ENCODE results near the gene TMBIM6. TPM values are rescaled to one million over a fixed set of nuclear protein-coding genes. Genes with fewer than 3 reads are reported as not detected.
"Not testable (repeated sequence)": the region's sequence is repeated elsewhere in the genome, so short reads cannot be mapped to it uniquely, and the experiment has no call there.

TMBIM6 gene
- total RNA-seq, 1 donor from 2014 or later: 588 TPM

GRCh38 chr12:49706351-49707127 is 34.8 kb upstream of the TMBIM6 start:
- H3K36me3 ChIP-seq (ENCODE audit: control insufficient read depth, insufficient read depth, low read length): no peaks in the 10 kb centered on the region
- DNase-seq (ENCODE audit: low read depth): no peak
- H3K27me3 ChIP-seq (ENCODE audit: control insufficient read depth, insufficient read depth, low read length): peaks cover 10% of the 10 kb centered on the region
- no peak for TF ChIP-seq CTCF (IDR thresholded peaks at IDR 0.05; ENCODE audit: insufficient read depth, low read length, poor library complexity, severe bottlenecking)
- H3K4me3 ChIP-seq (ENCODE audit: low read depth, low read length): peak overlapping the region; percentile 70

- Histone ChIP-seq H3K27me3 (ENCODE audit: control insufficient read depth, insufficient read depth, low read length) (peaks cover 10% of the 10 kb centered on the region), H3K4me3 (ENCODE audit: low read depth, low read length) (peak within 1 kb of the TSS; percentile 70), H3K36me3 (ENCODE audit: control insufficient read depth, insufficient read depth, low read length) (no peaks in the 10 kb centered on the region)
- TF ChIP-seq CTCF (IDR thresholded peaks at IDR 0.05; ENCODE audit: insufficient read depth, low read length, poor library complexity, severe bottlenecking): peak; percentile 77
- peak; percentile 61 for DNase-seq (ENCODE audit: low read depth)
These were observed 34.1 kb upstream of the TMBIM6 start, which contains the start of gene FMNL3 for GRCh38 chr12:49707128-49707811. FMNL3 (minus strand) TSS chr12:49707405; CDS start chr12:49707180, 225 bp downstream.

- peaks cover 10% of the 10 kb centered on the region for H3K27me3 ChIP-seq (ENCODE audit: control insufficient read depth, insufficient read depth, low read length)
- H3K4me3 ChIP-seq (ENCODE audit: low read depth, low read length): no peak overlapping the region
- no peak for TF ChIP-seq CTCF (IDR thresholded peaks at IDR 0.05; ENCODE audit: insufficient read depth, low read length, poor library complexity, severe bottlenecking)
- H3K36me3 ChIP-seq (ENCODE audit: control insufficient read depth, insufficient read depth, low read length): no peaks in the 10 kb centered on the region
- no peak for DNase-seq (ENCODE audit: low read depth)
These were observed 33.6 kb upstream of the TMBIM6 start for GRCh38 chr12:49707812-49708147.

- DNase-seq (ENCODE audit: low read depth): no peak
- Histone ChIP-seq H3K27me3 (ENCODE audit: control insufficient read depth, insufficient read depth, low read length) (peaks cover 10% of the 10 kb centered on the region), H3K4me3 (ENCODE audit: low read depth, low read length) (no peak overlapping the region), H3K36me3 (ENCODE audit: control insufficient read depth, insufficient read depth, low read length) (no peaks in the 10 kb centered on the region)
- TF ChIP-seq CTCF (IDR thresholded peaks at IDR 0.05; ENCODE audit: insufficient read depth, low read length, poor library complexity, severe bottlenecking): no peak
These were observed 32.5 kb upstream of the TMBIM6 start for GRCh38 chr12:49708851-49709250.

- not testable (repeated sequence) for DNase-seq (ENCODE audit: low read depth); H3K4me3 ChIP-seq (ENCODE audit: low read depth, low read length); H3K36me3 ChIP-seq (ENCODE audit: control insufficient read depth, insufficient read depth, low read length)
- H3K27me3 ChIP-seq (ENCODE audit: control insufficient read depth, insufficient read depth, low read length): peaks cover 13% of the 10 kb centered on the region
These were observed 27.4 kb upstream of the TMBIM6 start for GRCh38 chr12:49713952-49714351.

GRCh38 chr12:49716553-49716952 is 24.8 kb upstream of the TMBIM6 start:
- Histone ChIP-seq H3K4me3 (ENCODE audit: low read depth, low read length) (no peak overlapping the region), H3K36me3 (ENCODE audit: control insufficient read depth, insufficient read depth, low read length) (no peaks in the 10 kb centered on the region), H3K27me3 (ENCODE audit: control insufficient read depth, insufficient read depth, low read length) (peaks cover 11% of the 10 kb centered on the region)
- DNase-seq (ENCODE audit: low read depth): no peak
- TF ChIP-seq CTCF (IDR thresholded peaks at IDR 0.05; ENCODE audit: insufficient read depth, low read length, poor library complexity, severe bottlenecking): no peak

- DNase-seq (ENCODE audit: low read depth); H3K4me3 ChIP-seq (ENCODE audit: low read depth, low read length); H3K36me3 ChIP-seq (ENCODE audit: control insufficient read depth, insufficient read depth, low read length): not testable (repeated sequence)
- peaks cover 11% of the 10 kb centered on the region for H3K27me3 ChIP-seq (ENCODE audit: control insufficient read depth, insufficient read depth, low read length)
These were observed 23.6 kb upstream of the TMBIM6 start for GRCh38 chr12:49717800-49718199.

Data from kidney epithelial cell (primary cell).